ENCODE data around the gene ADGRL4. TPM values are rescaled to one million over a fixed set of nuclear protein-coding genes. Genes with fewer than 3 reads are reported as not detected.
"Not testable (repeated sequence)": the region's sequence is repeated elsewhere in the genome, so short reads cannot be mapped to it uniquely, and the experiment has no call there.

The ADGRL4 gene
- total RNA-seq, 1 donor from 2014 or later: 0.07 TPM

DNA sequence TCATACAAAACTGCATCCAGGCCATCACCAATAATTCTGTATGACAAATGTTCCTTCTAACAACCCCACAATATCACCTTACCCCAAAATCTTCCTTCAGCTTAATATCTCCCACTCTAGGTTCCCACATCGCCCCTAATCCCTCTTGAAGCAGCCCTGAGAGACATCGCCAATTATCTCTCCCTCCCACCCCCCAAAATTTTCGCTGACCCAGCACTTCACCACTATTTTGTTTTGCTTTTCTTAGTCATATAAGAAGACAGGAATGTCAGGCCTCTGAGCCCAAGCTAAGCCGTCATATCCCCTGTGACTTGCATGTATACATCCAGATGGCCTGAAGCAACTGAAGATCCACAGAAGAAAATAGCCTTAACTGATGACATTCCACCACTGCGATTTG is 126.3 kb downstream of the ADGRL4 start:
- H3K4me2 ChIP-seq: no peak overlapping the region
- no peak overlapping the region for H3K27ac Mint-ChIP-seq
- TF ChIP-seq EZH2phosphoT487 (IDR thresholded peaks at IDR 0.05): no peak
- TF ChIP-seq, protein P1, sequence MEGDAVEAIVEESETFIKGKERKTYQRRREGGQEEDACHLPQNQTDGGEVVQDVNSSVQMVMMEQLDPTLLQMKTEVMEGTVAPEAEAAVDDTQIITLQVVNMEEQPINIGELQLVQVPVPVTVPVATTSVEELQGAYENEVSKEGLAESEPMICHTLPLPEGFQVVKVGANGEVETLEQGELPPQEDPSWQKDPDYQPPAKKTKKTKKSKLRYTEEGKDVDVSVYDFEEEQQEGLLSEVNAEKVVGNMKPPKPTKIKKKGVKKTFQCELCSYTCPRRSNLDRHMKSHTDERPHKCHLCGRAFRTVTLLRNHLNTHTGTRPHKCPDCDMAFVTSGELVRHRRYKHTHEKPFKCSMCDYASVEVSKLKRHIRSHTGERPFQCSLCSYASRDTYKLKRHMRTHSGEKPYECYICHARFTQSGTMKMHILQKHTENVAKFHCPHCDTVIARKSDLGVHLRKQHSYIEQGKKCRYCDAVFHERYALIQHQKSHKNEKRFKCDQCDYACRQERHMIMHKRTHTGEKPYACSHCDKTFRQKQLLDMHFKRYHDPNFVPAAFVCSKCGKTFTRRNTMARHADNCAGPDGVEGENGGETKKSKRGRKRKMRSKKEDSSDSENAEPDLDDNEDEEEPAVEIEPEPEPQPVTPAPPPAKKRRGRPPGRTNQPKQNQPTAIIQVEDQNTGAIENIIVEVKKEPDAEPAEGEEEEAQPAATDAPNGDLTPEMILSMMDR (IDR thresholded peaks at IDR 0.05): no peak
- H3K79me2 ChIP-seq (ENCODE audit: low read depth): no peaks in the 10 kb centered on the region
- no peak overlapping the region for H3K27ac ChIP-seq
- no peak overlapping the region for H3K9ac ChIP-seq
- H3K9me3 ChIP-seq (ENCODE audit: low read depth): no peaks in the 10 kb centered on the region
- peaks cover 11% of the 10 kb centered on the region for H3K4me1 ChIP-seq
- peaks cover 5% of the 10 kb centered on the region for H3K4me1 Mint-ChIP-seq
- no peaks in the 10 kb centered on the region for H3K27me3 Mint-ChIP-seq (ENCODE audit: insufficient read depth, low read depth)
- H2AFZ ChIP-seq (replicated peaks): no peak overlapping the region
- H3K36me3 Mint-ChIP-seq: no peaks in the 10 kb centered on the region
- H3F3A ChIP-seq (ENCODE audit: low read depth): peaks cover 2% of the 10 kb centered on the region
- no peak for DNase-seq (ENCODE audit: low spot score)
- H3K4me3 Mint-ChIP-seq: no peak overlapping the region
- H3K4me3 ChIP-seq: no peak overlapping the region
- H3K36me3 ChIP-seq: no peaks in the 10 kb centered on the region
- H4K20me1 ChIP-seq (ENCODE audit: low read depth): no peaks in the 10 kb centered on the region
- no peaks in the 10 kb centered on the region for H3K27me3 ChIP-seq
- no peaks in the 10 kb centered on the region for H3K9me3 Mint-ChIP-seq

DNA sequence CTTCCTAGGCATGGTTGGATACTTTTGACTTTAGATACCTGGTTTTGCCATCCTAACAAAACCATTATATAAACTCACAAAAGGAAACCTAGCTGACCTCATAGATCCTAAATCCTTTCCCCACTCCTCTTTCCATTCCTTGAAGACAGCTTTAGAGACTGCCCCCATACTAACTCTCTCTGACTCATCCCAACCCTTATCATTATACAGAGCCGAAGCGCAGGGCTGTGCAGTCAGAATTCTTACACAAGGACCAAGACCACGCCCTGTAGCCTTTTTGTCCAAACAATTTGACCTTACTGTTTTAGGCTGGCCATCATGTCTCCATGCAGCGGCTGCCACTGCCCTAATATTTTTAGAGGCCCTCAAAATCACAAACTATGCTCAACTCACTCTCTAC is 130.5 kb downstream of the ADGRL4 start:
- H3F3A ChIP-seq (ENCODE audit: low read depth); H4K20me1 ChIP-seq (ENCODE audit: low read depth); H3K79me2 ChIP-seq (ENCODE audit: low read depth); DNase-seq (ENCODE audit: low spot score); H3K36me3 ChIP-seq; H3K4me3 Mint-ChIP-seq; H3K4me2 ChIP-seq; H3K9me3 ChIP-seq (ENCODE audit: low read depth); H3K4me1 ChIP-seq; H3K4me1 Mint-ChIP-seq; H3K27ac ChIP-seq; H3K36me3 Mint-ChIP-seq; H2AFZ ChIP-seq (replicated peaks); H3K9me3 Mint-ChIP-seq; H3K27me3 ChIP-seq; H3K27me3 Mint-ChIP-seq (ENCODE audit: insufficient read depth, low read depth); H3K9ac ChIP-seq; H3K27ac Mint-ChIP-seq; H3K4me3 ChIP-seq: not testable (repeated sequence)

DNA sequence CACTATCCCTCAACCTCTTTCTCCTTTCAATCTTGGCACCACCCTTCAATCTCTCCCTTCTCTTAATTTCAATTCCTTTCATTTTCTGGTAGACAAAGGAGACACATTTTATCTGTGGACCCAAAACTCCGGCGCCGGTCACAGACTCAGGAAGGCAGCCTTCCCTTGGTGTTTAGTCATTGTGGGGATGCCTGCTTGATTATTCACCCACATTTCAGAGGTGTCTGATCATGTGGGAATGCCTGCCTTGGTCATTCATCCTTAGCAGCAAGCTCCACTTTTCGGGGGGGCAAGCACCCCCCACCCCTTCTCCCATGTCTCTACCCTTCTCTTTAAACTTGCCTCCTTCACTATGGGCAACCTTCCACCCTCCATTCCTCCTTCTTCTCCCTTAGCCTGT is 133.7 kb downstream of the ADGRL4 start:
- H3K36me3 ChIP-seq; H3K4me2 ChIP-seq; H3K4me3 ChIP-seq; H3F3A ChIP-seq (ENCODE audit: low read depth); H4K20me1 ChIP-seq (ENCODE audit: low read depth); H3K9ac ChIP-seq; H3K9me3 Mint-ChIP-seq; H3K4me3 Mint-ChIP-seq; H3K36me3 Mint-ChIP-seq; H3K79me2 ChIP-seq (ENCODE audit: low read depth); H3K27me3 ChIP-seq; H3K4me1 ChIP-seq; H2AFZ ChIP-seq (replicated peaks); H3K9me3 ChIP-seq (ENCODE audit: low read depth); H3K27ac ChIP-seq; H3K4me1 Mint-ChIP-seq; H3K27me3 Mint-ChIP-seq (ENCODE audit: insufficient read depth, low read depth); DNase-seq (ENCODE audit: low spot score); H3K27ac Mint-ChIP-seq: not testable (repeated sequence)

DNA sequence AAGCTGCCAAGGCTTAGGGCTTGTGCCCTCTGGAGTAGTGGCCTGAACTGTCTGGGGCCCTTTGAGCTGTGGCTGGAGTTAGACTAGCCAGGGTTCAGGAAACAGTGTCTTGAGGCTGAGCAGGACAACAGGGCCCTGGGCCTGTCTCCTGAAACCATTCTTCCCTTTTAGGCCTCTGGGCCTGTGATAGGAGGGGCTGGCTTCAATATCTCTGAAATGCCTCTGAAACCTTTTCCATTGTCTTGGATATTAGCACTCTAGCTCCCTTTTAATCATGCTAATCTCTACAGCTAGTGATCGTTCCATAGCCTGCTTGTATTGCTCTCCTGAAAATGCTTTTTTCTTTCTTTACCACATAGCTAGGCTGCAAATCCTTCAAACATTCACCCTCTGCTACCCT is 135.3 kb downstream of the ADGRL4 start:
- H3K4me1 ChIP-seq: no peaks in the 10 kb centered on the region
- Mint-ChIP-seq H3K27me3 (ENCODE audit: insufficient read depth, low read depth) (no peaks in the 10 kb centered on the region), H3K36me3 (no peaks in the 10 kb centered on the region), H3K27ac (no peak overlapping the region), H3K4me1 (no peaks in the 10 kb centered on the region), H3K4me3 (no peak overlapping the region), H3K9me3 (peaks cover 2% of the 10 kb centered on the region)
- no peak overlapping the region for H3K4me3 ChIP-seq
- no peaks in the 10 kb centered on the region for H3K27me3 ChIP-seq
- no peaks in the 10 kb centered on the region for H4K20me1 ChIP-seq (ENCODE audit: low read depth)
- no peak overlapping the region for H3K4me2 ChIP-seq
- TF ChIP-seq, protein P1 (IDR thresholded peaks at IDR 0.05): no peak
- no peak for TF ChIP-seq EZH2phosphoT487 (IDR thresholded peaks at IDR 0.05)
- TF ChIP-seq EZH2 (IDR thresholded peaks at IDR 0.05): no peak
- H3K79me2 ChIP-seq (ENCODE audit: low read depth): no peaks in the 10 kb centered on the region
- no peaks in the 10 kb centered on the region for H3F3A ChIP-seq (ENCODE audit: low read depth)
- no peak overlapping the region for H3K9ac ChIP-seq
- no peak overlapping the region for H3K27ac ChIP-seq
- no peak for DNase-seq (ENCODE audit: low spot score)
- no peaks in the 10 kb centered on the region for H3K36me3 ChIP-seq
- no peaks in the 10 kb centered on the region for H3K9me3 ChIP-seq (ENCODE audit: low read depth)
- H2AFZ ChIP-seq (replicated peaks): no peak overlapping the region

Data from neural progenitor cell (in vitro differentiated cells).